ENCODE measurements around the gene MON1A. TPM values are rescaled to one million over a fixed set of nuclear protein-coding genes. Genes with fewer than 3 reads are reported as not detected.

The MON1A gene
- total RNA-seq, 2 donors from 2014 or later: 7.8 to 12.0 TPM

DNA sequence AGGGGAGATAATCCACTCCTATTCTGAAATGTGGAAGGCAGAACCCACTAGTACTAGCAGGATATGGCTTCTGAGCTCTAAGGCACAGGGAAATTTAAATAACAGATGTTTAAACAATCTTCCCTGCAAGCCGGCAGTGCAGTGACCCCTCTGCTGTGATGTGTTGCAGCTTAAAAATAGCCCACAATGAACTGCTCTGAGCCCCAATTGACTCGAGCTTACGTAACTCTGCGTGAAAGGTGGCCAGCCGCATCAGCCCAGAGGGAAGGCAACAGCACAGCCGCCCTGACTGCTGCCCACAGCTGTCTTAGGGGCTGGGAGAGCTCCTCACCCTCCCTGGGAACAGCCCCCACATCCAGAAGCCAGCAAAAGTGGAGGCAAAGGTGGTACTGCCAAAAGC lies 47.4 kb downstream of the MON1A start:
- Histone ChIP-seq H3K4me3 (no peak overlapping the region), H3K36me3 (no peaks in the 10 kb centered on the region), H3K9me3 (no peaks in the 10 kb centered on the region), H3K27me3 (replicated peaks; ENCODE audit: insufficient read depth) (no peaks in the 10 kb centered on the region), H3K27ac (no peak overlapping the region), H3K4me1 (replicated peaks) (no peaks in the 10 kb centered on the region)
- WGBS: 46% methylated on average over 6 of the region's 6 CpGs
- intact Hi-C loops (cut with DNase I): no loop called here
- TF ChIP-seq POLR2AphosphoS5 (IDR thresholded peaks at IDR 0.05) (no peak), POLR2A (IDR thresholded peaks at IDR 0.05) (no peak)
- TF ChIP-seq, protein P1, sequence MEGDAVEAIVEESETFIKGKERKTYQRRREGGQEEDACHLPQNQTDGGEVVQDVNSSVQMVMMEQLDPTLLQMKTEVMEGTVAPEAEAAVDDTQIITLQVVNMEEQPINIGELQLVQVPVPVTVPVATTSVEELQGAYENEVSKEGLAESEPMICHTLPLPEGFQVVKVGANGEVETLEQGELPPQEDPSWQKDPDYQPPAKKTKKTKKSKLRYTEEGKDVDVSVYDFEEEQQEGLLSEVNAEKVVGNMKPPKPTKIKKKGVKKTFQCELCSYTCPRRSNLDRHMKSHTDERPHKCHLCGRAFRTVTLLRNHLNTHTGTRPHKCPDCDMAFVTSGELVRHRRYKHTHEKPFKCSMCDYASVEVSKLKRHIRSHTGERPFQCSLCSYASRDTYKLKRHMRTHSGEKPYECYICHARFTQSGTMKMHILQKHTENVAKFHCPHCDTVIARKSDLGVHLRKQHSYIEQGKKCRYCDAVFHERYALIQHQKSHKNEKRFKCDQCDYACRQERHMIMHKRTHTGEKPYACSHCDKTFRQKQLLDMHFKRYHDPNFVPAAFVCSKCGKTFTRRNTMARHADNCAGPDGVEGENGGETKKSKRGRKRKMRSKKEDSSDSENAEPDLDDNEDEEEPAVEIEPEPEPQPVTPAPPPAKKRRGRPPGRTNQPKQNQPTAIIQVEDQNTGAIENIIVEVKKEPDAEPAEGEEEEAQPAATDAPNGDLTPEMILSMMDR (IDR thresholded peaks at IDR 0.05): no peak
- no peak for DNase-seq (ENCODE audit: low spot score)

DNA sequence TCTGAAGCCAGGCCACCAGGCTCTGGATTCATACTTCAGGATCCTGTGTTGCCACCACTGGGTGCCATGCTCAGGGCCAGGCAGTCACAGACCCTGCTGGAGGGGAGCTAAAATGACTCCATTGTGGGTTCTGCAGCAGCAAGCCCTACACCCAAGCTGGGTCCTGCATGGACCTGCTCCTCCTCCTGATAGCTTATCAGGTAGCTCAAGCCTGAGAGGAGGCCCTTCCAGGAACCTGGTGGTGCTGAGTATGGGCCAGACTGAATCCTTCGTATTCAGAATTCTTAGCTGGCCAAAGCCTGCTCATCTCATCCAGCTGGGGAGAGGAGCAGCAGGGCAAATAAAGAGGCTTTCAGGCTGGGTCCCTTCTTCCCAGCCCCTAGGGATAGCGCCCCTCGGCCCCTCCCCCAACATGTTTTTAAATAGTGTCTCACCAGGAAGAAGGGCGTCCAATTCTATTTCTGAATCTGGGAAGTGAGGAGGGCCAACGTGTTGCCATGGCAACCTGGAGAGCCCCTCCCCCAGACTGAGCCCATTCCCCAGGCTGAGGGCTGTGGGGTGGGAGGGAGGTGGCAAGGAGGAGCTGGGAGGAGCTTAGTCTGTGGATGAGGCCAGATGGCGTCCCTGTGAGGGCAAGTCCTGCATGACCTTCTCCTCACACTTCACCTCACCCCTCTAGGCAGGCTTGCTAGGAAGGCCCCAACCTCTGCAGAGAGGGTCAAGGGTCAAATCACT lies 48.9 kb downstream of the MON1A start:
- no peak for DNase-seq (ENCODE audit: low spot score)
- no peaks in the 10 kb centered on the region for H3K27me3 ChIP-seq (replicated peaks; ENCODE audit: insufficient read depth)
- intact Hi-C loops (cut with DNase I): no loop called here
- H3K27ac ChIP-seq: no peak overlapping the region
- no peaks in the 10 kb centered on the region for H3K4me1 ChIP-seq (replicated peaks)
- 44% methylated on average over 6 of the region's 6 CpGs for WGBS
- no peak overlapping the region for H3K4me3 ChIP-seq
- TF ChIP-seq POLR2AphosphoS5 (IDR thresholded peaks at IDR 0.05) (no peak), POLR2A (IDR thresholded peaks at IDR 0.05) (no peak)
- TF ChIP-seq, protein P1 (IDR thresholded peaks at IDR 0.05): no peak
- no peaks in the 10 kb centered on the region for H3K36me3 ChIP-seq
- H3K9me3 ChIP-seq: no peaks in the 10 kb centered on the region

DNA sequence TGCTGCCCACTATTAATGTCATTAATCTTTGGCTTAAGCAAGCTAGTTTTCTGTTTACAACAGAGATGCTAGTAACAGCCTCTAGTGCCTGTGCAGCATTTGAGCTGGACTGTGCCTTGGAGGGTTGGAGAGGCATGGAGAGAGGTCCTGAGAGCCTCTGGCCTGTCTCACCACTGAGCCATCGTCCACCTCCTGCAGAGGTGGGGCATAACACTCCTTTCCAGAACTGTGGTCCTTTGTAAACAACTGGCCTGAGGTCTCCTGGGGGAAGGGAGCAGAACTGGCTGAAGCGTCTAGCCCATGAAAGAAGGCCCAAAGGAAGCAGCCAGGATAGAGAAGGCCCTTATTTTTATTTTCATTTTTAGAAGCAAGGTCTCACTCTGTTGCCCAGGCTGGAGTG lies 49.9 kb downstream of the MON1A start:
- TF ChIP-seq POLR2A (IDR thresholded peaks at IDR 0.05) (no peak), POLR2AphosphoS5 (IDR thresholded peaks at IDR 0.05) (no peak)
- TF ChIP-seq, protein P1 (IDR thresholded peaks at IDR 0.05): no peak
- no peak overlapping the region for H3K4me3 ChIP-seq
- H3K27ac ChIP-seq: no peak overlapping the region
- H3K4me1 ChIP-seq (replicated peaks): no peaks in the 10 kb centered on the region
- no peaks in the 10 kb centered on the region for H3K36me3 ChIP-seq
- 63% methylated on average over 2 of the region's 2 CpGs for WGBS
- no peak for DNase-seq (ENCODE audit: low spot score)
- H3K27me3 ChIP-seq (replicated peaks; ENCODE audit: insufficient read depth): no peaks in the 10 kb centered on the region
- H3K9me3 ChIP-seq: no peaks in the 10 kb centered on the region
- intact Hi-C loops (cut with DNase I): no loop called here

DNA sequence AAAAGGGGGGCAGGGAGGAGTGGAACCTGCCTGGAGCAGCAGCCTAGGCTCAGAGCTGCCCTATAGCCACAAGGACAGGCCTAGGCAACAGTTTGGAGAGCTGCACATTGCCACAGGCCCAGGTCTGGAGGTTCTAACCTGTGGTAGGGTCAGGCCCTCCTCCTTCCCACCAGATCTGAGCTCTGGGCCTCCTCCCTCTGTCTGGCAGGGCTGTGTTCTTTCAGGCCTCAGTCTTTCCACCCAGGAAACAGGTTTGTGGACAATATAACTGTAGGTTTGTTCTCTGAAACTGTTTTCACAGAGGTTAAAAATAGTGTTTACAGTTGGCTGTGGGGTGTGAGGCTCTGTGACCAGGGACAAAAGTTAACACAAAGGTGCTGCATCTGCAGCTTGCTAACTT lies 50.9 kb downstream of the MON1A start:
- H3K4me3 ChIP-seq: no peak overlapping the region
- no peak overlapping the region for H3K27ac ChIP-seq
- DNase-seq (ENCODE audit: low spot score): no peak
- TF ChIP-seq, protein P1 (IDR thresholded peaks at IDR 0.05): no peak
- TF ChIP-seq POLR2AphosphoS5 (IDR thresholded peaks at IDR 0.05) (no peak), POLR2A (IDR thresholded peaks at IDR 0.05) (no peak)
- intact Hi-C loops (cut with DNase I): no loop called here
- H3K27me3 ChIP-seq (replicated peaks; ENCODE audit: insufficient read depth): no peaks in the 10 kb centered on the region
- no peaks in the 10 kb centered on the region for H3K36me3 ChIP-seq
- H3K4me1 ChIP-seq (replicated peaks): no peaks in the 10 kb centered on the region
- H3K9me3 ChIP-seq: no peaks in the 10 kb centered on the region

DNA sequence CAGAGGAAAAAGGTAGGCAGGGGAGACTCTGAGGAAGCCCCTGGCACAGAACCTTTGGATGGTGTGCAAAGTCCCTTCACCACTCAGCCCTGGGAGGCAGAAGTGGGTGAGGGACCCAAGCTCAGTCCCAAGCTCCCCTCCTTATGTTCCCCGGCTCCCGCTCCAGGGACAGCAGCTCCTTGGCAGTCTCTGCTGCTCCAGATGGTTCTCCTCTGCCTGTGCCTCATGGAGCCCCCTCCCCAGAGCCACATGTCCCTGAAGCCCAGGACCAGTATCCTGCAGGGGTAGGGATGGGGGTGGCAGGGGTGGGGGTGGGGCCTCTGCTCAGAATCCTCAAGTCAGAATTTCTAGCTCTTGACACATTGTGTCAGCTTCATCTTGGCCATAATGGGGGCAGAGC lies 51.9 kb downstream of the MON1A start:
- Histone ChIP-seq H3K4me3 (no peak overlapping the region), H3K27ac (no peak overlapping the region), H3K9me3 (no peaks in the 10 kb centered on the region), H3K36me3 (no peaks in the 10 kb centered on the region), H3K4me1 (replicated peaks) (no peaks in the 10 kb centered on the region), H3K27me3 (replicated peaks; ENCODE audit: insufficient read depth) (no peaks in the 10 kb centered on the region)
- no peak for TF ChIP-seq POLR2A (IDR thresholded peaks at IDR 0.05)
- no peak for DNase-seq (ENCODE audit: low spot score)
- 73% methylated on average over 2 of the region's 2 CpGs for WGBS
- intact Hi-C loops (cut with DNase I): no loop called here
